C4-2B (cell line): ENCODE data around the gene SLC23A2.
"Not testable (repeated sequence)": the region's sequence is repeated elsewhere in the genome, so short reads cannot be mapped to it uniquely, and the experiment has no call there.

ENCODE experiments used
- H3K27ac ChIP-seq: fragments of 450-650 bp; 2 replicates; pipeline ENCODE4 v1.5.1; 2017
- ZFX ChIP-seq: fragments of 450-650 bp; IDR thresholded peaks from 2 replicates; pipeline ENCODE4 v1.6.1; 2017
- TF ChIP-seq, protein P1 (sequence below): fragments of 450-650 bp; conservative IDR thresholded peaks from 2 replicates; pipeline ENCODE4 v1.5.1; 2017; ENCODE audit warnings: mild to moderate bottlenecking

The SLC23A2 gene

DNA sequence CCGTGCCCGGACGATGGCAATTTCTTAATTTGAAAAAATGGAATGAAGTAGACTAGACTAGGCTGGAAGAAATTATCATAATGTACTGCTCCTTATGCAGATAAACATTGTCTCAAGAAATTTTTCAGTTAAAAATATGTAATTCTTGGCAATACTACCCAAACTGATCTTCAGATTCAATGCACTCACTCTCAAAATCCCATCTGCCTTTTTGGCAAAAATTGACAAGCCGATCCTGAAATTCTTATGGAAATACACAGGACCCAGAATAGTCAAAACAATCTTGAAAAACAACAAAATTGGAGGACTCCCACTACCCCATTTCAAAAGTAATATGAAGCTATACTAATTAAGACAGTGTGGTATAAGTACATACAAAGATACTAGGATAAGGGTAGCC, 19.0 kb downstream of the SLC23A2 start:
- H3K27ac ChIP-seq: no peak overlapping the region
- TF ChIP-seq ZFX: no peak
- TF ChIP-seq, protein P1, sequence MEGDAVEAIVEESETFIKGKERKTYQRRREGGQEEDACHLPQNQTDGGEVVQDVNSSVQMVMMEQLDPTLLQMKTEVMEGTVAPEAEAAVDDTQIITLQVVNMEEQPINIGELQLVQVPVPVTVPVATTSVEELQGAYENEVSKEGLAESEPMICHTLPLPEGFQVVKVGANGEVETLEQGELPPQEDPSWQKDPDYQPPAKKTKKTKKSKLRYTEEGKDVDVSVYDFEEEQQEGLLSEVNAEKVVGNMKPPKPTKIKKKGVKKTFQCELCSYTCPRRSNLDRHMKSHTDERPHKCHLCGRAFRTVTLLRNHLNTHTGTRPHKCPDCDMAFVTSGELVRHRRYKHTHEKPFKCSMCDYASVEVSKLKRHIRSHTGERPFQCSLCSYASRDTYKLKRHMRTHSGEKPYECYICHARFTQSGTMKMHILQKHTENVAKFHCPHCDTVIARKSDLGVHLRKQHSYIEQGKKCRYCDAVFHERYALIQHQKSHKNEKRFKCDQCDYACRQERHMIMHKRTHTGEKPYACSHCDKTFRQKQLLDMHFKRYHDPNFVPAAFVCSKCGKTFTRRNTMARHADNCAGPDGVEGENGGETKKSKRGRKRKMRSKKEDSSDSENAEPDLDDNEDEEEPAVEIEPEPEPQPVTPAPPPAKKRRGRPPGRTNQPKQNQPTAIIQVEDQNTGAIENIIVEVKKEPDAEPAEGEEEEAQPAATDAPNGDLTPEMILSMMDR: no peak

DNA sequence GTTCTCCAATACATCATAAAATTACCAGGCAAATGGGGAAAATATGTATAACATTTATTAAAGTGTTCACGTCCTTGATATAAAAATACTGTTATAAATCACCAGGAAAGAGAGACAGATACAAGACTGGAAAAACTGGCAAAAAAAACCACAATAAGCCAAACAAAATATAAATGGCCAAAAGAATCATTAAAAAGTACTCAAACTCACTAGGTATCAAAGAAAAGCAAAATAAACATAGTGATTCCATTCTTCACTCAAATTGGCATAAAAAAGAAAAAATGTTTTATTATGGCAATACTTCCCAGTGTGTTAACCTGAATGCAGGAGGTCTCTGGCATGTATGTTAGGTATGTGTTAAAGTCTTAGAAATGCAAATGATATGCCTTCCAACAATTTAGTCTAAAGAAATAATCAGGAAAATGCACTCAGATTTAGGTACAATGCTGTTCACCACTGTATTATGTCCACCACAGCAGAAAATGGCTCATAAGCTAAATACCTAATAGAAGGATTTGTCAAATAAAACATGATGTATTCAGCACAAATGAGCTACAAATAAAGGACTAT, 21.4 kb downstream of the SLC23A2 start:
- H3K27ac ChIP-seq: no peak overlapping the region
- TF ChIP-seq ZFX: no peak
- TF ChIP-seq, protein P1: no peak

GRCh38 chr20:4978050-4978918, 23.0 kb downstream of the SLC23A2 start:
- H3K27ac ChIP-seq: no peak overlapping the region
- no peak for TF ChIP-seq ZFX

GRCh38 chr20:4976014-4976413, 25.3 kb downstream of the SLC23A2 start:
- H3K27ac ChIP-seq: not testable (repeated sequence)

DNA sequence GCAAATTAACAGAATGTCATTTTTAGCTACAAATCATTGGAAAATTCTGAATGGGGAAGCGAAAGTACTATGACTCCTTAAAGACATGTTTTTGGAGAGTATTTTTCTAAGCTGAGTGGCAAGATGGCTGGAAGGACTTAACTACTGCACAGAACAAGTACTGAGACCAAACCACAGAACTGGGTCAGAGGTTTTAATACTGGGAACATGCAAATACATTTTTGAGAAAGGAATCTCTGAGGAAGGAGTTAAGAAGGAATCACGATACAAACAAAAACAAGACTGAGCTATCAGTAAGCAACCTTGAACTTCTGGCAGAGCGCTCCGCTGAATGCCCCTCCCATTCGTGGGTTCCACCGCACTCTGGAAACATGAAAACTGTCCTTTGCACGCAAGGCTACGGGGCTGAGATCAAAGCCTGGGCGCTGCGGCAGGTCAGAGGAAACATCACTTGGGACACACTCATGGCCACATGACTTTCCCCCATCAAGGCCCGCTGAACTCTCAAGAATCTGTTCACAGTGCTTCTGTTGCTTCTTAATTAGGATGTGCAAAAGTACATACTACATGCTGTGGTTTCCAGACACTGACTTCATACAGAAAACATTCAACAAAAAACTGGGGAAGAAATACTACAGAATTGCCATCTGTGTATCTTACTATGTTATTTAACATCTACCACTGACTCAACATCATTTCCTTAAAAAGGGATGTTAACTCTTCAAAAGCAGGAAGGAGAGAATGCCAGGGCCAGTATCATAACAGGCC, 27.8 kb downstream of the SLC23A2 start:
- TF ChIP-seq, protein P1: no peak
- no peak for TF ChIP-seq ZFX
- no peak overlapping the region for H3K27ac ChIP-seq

GRCh38 chr20:4972506-4973251, 28.6 kb downstream of the SLC23A2 start:
- TF ChIP-seq, protein P1: no peak
- no peak for TF ChIP-seq ZFX
- peak overlapping the region; percentile 26; the same call in 1 of the 2 replicates for H3K27ac ChIP-seq

DNA sequence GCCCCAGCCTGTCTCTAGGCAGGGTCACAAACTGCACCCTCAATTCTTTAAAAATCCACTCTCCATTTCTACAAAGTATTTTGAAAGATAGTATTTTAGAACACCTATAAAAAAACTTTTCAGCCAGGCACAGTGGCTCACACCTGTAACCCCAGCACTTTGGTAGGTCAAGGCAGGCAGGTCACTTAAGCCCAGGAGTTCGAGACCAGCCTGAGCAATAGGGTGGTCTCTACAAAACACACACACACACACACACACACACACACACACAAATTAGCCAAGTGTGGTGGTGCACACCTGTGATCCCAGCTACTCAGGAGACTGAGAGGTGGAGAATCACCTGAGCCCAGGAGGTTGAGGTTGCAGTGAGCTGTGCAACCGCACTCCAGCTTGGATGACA, 30.2 kb downstream of the SLC23A2 start:
- TF ChIP-seq ZFX: no peak
- TF ChIP-seq, protein P1: no peak
- no peak overlapping the region for H3K27ac ChIP-seq
